Activated CD8-positive, alpha-beta memory T cell treated with anti-CD3 and anti-CD28 coated beads for 1 hour (primary cell): ENCODE results near the gene SLC41A3.

ENCODE experiments used
- DNase-seq, 2 donors: peaks; one replicate each; pipeline ENCODE4 v3.0.0-alpha.2; 2020; ENCODE audit warnings: low read depth in 1 of 2; ENCODE audit errors: extremely low read depth in 1 of 2

SLC41A3 gene

DNA sequence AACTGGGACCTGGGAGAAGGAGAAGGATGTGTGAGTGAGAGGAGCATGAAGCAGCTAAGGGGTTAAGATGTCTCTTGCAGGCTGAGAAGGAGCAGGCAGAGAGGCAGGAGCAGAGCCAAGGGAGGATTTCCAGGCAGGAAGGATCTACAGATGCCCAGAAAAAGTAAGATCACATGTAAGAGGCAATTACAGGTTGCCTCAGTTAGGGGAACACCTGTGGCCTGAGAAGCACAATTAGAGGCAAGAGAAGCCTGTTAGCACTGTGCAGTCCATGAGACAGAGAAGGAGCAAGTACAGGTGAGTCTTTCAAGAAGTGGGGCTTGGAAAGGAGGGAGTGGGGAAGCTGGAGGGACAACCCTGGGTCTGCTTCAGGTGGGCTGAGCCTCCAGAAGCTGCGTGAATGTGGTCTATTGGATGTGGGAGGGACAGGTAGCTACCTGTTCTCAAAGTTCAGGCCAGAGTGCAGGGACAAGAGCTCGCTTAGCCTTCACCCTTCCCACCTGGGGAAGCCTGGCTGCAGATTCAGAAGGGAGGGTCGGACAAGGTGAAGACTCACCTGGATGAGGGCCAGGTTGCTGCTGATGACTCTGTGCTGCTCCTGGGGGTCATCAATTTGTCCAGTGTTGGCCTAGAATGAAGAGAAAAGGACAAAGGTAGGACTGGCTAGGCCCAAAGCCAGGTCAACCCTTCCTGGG lies 50.7 kb downstream of the SLC41A3 start:
- DNase-seq: no peak

- DNase-seq: no peak
These were observed 51.9 kb downstream of the SLC41A3 start for GRCh38 chr3:126031981-126032471.

GRCh38 chr3:126030455-126030854 lies 53.5 kb downstream of the SLC41A3 start:
- DNase-seq: no peak

- no peak for DNase-seq
These were observed 54.7 kb downstream of the SLC41A3 start for GRCh38 chr3:126029241-126029640.

GRCh38 chr3:126028096-126028495 lies 55.8 kb downstream of the SLC41A3 start:
- DNase-seq: no peak

DNA sequence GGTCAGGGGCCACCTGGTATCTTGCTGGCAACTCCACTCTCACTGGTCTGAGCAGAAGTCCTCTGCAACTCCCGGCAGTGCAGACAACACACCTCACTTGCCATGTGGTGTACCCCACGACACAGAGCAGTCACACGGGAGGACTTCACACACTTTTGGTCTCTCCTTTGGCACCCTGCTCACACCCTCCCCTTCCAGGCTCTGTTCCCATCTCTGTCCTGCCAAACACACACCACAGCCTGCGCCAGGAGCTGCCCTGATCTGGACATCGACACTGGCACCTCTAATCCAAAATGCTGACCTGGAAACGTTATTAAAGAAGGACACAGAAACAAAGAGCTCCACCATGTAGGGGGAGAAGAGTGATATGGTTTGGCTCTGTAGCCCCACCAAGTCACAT lies 57.2 kb downstream of the SLC41A3 start:
- no peak for DNase-seq

DNA sequence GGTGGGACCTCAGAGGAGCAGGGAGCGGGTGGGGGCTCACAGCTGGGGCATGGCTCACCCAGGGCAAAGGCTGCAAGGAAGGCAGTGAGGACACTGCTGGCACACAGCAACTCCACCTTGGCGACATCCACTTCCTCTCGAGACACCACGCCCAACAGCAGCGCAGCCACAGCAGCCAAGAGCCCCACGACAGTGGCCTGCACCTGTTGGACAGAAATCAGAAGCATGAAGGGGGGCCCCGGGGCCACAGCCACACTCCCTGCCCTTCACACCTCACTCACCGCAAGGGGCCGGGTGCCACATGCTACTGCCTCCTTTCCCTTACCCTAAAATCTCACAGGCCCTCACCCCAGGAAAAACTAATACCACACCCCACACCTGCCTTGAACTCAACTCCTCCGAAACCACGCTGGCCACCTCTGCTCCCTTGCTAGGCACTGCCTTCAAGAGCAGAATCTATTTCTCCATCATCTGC lies 57.6 kb downstream of the SLC41A3 start:
- DNase-seq: no peak

DNA sequence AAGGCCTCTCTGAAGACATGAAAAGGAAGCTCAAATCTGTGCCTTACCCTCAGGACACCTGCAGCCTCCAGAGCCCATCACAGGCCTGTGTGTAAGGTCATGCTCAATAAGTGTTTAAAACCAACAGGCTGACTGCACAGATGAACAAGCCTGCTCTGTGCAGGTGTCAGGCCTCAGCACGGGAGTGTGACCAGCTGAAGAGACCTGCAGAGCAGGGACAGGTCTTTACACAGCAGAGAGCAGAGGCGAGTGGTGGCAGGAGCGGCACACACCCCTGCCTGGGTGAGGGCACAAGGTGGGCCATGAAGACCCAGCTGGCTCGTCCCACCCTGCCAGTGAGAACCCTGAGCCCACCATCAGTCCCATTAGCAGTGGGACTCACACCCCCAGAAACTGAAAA lies 58.1 kb downstream of the SLC41A3 start:
- no peak for DNase-seq

DNA sequence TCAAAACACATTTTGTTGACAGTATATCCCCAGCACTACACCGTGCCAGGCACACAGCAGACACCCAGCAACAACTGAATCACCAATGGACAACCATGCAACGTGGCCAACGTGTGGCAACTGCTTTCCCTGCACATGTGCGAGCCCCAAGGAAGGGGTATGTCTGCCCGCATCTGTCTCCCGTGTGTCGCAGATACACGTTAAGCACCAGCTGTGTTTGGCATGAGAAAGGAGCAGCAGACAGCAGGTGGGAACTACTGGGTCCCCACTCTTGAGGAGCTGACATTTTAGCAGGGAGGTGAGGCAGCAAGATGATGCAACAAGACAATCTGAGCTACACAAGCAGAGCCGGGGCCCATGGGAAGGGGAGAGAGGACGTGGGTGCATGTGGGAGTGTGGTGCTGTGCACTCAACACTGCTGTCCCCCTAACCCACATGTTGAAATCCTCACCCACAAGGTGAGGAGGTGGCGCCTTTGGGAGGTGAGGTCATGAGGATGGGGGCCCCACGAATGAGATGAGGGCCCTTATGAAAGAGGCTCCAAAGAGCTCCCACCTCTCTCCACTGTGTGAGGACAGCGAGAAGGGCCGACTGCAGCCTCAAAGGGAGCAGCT lies 58.7 kb downstream of the SLC41A3 start:
- no peak for DNase-seq

- DNase-seq: no peak
These were observed 59.7 kb downstream of the SLC41A3 start for GRCh38 chr3:126024049-126024854.

GRCh38 chr3:126023390-126023789 lies 60.5 kb downstream of the SLC41A3 start:
- no peak for DNase-seq

DNA sequence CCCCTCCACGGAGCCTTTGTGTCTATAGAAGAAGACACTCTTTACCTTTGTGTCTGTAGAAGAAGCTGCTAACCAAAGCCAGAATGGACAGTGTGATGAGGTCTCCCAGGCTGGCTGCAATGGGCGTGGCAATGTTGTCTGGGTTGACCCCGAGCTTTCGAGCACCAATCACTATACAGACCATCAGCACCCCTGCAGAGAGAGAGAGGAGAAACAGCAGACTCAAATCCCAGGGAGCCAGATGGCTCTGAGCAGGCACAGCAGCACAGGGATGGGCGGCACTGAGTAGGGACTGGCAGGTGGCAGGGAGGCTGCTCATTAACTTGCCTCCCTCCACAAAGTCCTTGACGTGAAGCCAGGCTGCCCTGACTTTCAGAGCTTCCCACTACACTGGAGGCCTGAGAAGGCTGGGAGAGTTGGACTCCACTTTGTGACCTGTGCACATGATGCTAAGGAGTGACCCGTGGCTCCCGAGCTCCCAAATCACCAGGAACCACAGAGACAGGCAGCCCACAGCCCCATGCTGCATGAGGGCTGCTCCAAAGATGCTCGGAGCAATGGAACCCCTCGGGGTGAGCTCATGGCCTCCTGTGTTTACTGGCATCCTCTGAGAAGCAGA lies 61.1 kb downstream of the SLC41A3 start:
- DNase-seq: no peak

GRCh38 chr3:126021702-126022101 lies 62.2 kb downstream of the SLC41A3 start:
- no peak for DNase-seq

DNA sequence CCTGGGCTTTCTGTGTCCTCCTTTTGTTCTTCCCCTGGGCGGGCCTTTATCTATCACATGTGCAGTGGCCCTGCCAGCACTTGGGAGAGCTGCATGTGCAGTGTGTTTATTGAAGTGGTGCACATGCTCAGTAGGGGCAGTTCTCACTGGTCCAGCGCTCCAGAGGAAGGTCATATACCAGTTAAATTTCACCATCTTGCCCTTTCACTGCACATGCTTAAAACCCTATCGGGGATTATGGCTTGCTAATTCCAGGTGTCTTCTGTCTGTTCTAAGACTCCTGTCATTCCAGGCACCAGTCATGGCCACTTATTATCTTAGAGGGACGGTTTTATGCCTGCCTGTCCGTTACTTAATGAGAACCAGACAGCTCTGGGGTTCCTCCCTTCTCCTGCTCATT lies 62.7 kb downstream of the SLC41A3 start:
- DNase-seq: no peak

- no peak for DNase-seq
These were observed 64.2 kb downstream of the SLC41A3 start for GRCh38 chr3:126019683-126020082.

DNA sequence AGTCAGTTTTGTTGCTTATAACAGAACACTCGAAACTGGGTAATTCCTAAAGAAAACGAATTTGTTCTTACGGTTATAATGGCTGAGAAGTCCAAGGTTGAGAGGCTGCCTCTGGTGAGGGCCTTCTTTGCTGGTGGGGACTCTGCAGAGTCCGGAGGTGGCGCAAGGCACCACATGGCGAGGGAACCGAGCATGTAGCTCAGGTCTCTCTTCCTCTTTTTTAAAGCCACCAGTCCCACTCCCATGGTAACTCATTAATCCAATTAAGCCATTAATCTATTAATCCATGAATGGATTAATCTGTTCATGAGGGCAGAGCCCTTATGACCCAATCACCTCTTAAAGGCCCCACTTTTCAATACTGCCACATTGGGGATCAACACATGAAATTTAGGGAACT lies 64.9 kb downstream of the SLC41A3 start:
- no peak for DNase-seq

- no peak for DNase-seq
These were observed 65.4 kb downstream of the SLC41A3 start for GRCh38 chr3:126018545-126018944.

DNA sequence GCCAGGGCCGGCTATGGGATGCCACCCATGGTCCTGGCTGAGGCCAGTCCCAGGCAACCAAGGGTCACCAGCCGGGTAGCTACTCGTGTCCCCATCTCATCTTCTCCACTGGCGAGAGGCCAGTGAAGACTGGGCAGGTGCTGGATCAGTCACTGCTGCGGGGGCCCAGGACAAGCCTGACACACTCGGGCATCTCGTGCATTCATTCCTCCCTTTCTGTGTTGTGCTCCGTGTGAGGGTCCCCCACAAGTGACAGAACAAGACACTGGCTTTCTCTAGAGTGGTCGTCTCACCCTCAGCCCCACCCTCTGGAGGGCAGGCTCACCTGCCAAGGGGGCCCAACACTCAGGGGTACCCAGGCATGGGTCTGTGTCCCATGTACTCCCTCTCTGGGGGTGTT lies 66.6 kb downstream of the SLC41A3 start:
- no peak for DNase-seq

GRCh38 chr3:126016616-126017015 lies 67.3 kb downstream of the SLC41A3 start:
- no peak for DNase-seq

DNA sequence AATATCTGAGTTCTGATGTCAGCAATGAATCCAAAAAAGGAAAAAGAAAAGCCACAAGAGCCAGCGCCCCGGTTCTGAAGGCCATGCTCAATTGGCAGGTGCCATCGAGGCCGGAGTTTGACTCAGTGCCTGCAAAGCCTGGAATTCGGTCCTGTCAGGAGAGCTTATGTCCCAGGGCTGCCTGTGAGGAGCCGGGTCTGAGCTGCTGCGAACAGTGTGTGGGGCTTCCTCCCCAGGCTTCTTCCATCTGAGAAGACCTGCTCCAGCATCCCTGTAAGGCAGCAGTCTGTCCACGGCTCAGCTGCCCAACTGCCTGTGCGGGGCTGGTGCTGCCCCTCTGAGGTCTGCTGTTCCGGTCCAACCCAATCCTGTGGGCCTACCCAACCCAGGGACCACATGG lies 68.8 kb downstream of the SLC41A3 start:
- DNase-seq: no peak

DNA sequence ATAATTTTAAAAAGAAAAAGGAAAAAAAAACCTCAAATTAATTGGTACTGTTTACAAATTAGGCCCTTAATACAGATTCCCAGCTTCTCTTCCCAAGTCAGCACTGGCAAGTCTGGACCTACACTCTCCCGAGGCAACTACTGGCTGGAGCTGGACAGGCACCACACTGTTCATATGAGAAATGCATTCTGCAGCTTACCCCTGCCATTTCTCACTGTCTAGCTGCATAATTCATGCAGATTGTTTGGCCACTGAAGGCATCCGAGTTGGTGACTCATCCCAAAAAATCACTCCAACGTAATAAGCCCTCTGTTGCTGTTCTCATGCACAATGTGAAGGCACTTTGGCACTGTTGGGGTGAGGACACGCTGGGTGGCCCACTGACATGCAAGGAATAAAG lies 69.7 kb downstream of the SLC41A3 start:
- no peak for DNase-seq
